NOMO-1 (cell line): ENCODE measurements around the gene TAMALIN.
A peak's percentile ranks its signal among the peaks of the same experiment; 100 is the strongest.

Experiments
- DNase-seq, 2 experiments: peaks; one replicate each; lab custom pipeline; 2025; ENCODE audit not compliant: unreplicated experiment in 2 of 2; lab: John Stamatoyannopoulos, UW

Gene TAMALIN

DNA sequence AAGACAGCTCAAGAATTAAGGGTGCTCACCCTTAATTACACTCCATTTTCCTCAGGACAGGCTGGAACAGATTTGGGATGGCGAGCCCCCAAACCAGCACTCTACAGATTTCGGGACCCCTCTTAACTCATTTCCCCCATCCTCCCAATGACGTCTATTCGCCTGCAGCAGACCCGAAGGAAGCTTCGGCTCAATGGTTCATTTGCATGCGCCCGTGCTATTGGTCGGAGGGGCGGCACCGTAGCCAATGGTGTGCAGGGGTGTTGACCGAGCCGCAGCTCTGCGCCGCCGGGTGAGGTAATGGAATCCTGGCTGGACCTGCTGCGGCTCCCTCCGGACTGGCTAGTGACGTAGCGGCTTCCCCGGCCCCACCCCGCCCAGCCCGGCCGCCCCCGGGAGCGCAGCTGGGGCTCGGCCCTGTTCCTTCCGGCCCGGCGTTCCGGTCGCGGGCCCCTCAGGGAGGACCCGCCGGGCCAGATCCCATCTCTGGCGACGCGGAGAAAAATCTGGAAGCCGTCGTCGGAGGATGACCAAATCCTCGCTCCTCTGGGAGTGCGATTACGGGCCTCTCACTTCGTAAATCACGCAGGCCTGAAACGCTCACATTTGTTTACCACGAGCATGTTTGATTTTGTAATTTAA lies 26.2 kb downstream of the TAMALIN start:
- DNase-seq, result peak; percentile 94 to 96

- no peak for DNase-seq
Measured at GRCh38 chr12:52033446-52034140, 26.8 kb downstream of the TAMALIN start.

- no peak for DNase-seq
Measured at GRCh38 chr12:52035190-52035589, 28.4 kb downstream of the TAMALIN start.

- DNase-seq, result no peak
Measured at GRCh38 chr12:52035926-52036325, 29.2 kb downstream of the TAMALIN start.

- DNase-seq, result peak; percentile 46 to 54
Measured at GRCh38 chr12:52036587-52037171, 29.9 kb downstream of the TAMALIN start.

GRCh38 chr12:52037248-52037861 lies 30.6 kb downstream of the TAMALIN start:
- DNase-seq, result no peak

DNA sequence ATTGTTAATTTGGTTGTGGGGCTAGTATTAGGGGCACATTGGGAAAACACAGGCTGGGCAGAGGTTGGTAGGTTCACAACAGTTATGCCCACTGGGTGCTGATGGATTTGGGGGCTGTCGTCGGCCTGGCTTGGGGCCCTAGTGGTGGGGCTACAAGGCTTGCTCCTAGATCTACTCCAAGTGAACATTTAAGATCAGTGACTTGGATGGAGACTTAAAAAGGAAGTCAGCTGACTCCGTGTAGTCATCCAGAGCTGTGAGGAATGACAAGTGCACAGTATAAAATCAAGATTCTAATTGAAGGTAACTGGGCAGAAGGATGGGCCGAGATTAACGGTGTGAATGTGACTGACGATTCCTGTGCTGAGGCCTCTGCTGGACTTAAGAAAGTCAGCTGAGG lies 31.7 kb downstream of the TAMALIN start:
- DNase-seq, result no peak

DNA sequence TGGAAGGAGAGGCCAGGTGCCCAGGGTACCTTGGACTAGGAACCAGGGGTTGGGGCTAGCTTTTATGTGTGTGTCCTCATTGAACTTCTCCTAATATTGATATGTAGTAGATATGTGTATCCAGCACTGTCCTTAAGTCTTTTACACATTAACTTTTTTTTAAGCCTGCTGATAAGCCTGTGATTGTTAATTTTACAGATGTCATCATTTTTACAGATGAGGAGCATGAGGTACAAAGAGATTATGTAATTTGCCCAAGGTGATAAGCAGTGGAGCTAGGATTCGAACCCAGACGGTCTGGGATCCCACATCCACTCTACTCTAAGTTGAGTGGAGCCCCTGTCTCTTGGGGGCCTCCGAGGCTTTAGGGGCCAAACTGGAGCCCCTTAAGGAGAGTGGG lies 34.3 kb downstream of the TAMALIN start:
- no peak for DNase-seq

- no peak for DNase-seq
Measured at GRCh38 chr12:52041695-52042123, 35.0 kb downstream of the TAMALIN start.

GRCh38 chr12:52042706-52043385 lies 36.1 kb downstream of the TAMALIN start:
- no peak for DNase-seq

DNA sequence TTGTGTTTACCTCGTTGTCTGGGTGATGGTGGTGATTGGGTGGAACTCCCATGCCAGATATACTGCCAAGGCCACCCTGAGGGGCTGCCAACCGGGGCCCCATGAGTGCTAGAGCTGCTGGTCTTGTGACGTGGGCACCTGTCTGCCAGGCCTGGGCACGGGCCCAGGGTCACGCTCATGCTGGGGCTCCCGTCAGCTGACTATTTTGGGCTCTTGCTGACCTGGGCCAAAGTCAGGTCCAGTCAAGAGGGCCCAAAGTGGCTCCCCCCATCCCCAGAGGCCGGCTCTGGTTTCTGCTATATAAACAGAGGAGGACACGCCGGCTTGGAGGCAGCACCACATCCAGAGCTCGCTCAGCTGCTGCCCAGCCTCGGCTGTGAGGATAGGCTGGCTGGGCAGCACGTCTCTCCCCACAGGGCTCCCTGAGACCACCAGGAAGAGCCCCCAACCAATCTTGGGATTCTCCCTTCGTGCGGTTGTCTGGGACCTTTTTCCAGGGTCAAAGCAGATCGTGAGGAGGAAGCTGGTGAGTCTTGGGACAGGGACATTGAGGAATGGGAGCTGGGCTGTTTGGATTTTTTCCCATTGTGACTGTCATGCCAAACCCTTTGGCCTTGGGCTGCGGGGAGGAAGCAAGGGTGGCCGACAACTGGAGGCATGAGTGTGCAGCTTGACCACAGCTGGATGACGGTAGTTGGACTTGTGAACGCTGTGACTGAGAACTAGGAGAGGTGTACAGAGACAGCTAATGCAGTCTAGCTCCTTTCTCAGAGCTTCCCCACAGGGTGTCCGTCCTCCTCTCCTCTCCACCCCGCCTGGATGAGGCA lies 36.9 kb downstream of the TAMALIN start:
- no peak for DNase-seq

DNA sequence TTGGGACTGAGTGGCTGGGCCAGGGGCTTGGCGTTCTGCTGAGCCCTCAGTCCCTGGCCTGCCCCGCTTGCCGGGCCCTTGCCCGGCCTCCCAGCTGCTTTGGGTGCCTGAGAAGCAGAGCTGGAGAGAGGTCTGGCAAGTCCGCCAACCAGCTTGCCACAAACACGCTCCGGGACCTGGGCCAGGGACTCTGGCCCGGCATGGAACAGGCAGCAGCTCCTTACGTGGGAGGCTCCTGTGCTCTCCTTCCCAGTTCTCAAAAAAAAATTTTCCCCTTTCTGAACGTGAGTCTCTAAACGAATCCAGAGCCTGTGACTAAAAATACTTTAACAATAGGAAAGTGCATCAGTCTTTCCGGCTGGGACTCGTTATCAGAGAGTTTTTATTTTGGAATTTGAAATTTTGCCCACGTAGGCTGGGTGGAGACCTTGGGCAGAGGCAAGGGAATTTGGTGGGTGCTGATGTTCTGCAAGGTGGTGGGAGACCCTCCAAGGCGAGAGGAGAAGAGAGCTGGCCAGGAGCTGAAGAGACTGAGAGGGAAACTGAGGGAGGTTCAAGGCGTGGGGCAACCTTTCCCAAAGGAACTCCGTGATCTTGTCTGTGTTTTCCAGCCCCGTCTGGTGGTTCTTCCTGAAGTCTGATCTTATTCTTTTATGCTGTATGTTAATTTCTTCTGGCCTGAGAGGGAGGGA lies 37.7 kb downstream of the TAMALIN start:
- no peak for DNase-seq

- peak; percentile 62 to 63 for DNase-seq
Measured at GRCh38 chr12:52045794-52046199, 39.1 kb downstream of the TAMALIN start.

DNA sequence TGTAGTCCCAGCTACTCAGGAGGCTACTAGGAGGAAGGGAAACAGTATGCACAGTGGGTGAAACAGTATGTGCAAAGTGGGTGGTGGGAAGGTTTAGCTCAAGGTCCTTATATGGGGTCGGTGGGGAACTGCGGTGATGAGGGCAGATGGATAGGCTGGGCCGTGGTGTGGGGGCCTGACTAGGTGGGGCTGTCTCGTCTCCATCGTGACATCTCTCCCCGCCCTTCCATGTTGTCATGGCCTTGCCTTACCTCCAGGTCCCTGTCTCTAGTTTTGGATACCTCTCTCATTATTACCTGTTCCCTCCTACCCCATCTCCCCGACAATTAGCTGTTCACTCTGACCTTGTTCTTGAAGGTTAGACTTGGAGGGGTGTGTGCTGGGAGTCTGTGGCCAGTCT lies 40.1 kb downstream of the TAMALIN start:
- DNase-seq, result no peak

- DNase-seq, result no peak
Measured at GRCh38 chr12:52049286-52049685, 42.5 kb downstream of the TAMALIN start.

- no peak for DNase-seq
Measured at GRCh38 chr12:52049688-52050087, 42.9 kb downstream of the TAMALIN start.

DNA sequence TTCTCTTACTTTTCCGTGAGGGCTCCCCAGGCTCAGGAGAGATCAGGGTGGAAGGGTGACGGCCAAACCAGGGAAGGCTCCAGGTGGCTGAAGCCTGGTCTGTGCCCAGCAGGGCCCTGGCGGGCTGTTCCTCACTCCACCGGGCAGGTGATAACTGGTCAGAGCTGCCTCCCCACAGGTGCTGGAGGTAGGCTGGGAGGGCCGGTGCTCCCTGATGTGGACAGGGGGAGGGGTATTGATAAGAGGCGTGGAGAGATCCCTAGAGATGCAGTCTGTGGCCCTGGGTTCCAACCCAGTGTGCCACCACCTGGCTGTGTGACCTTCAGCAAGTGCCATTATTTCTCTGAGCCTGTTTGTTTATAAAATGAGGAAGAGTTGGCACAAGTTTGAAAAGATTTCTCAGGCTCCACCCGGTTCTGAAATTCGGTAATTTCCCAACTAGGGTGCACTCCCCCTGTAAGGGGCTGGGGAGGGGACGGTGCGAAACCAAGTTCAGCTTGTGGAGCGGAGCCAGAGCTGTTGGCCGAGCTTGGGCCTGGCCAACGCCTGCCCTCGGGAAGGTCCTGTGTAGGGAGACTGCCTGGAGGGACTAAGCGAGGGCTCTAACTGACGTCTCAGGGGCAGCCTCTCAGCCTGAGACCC lies 43.5 kb downstream of the TAMALIN start:
- DNase-seq, result peak in 1 of 2 experiments; percentile 39

GRCh38 chr12:52050758-52051541 lies 44.2 kb downstream of the TAMALIN start, which contains the start of gene NR4A1:
Gene NR4A1 (plus strand): TSS chr12:52051442. CDS start chr12:52054329, 2,887 bp downstream.
- peak; percentile 72 to 92 for DNase-seq
